Neural crest cell (in vitro differentiated cells): ENCODE measurements around the gene SCYGR1. TPM values are rescaled to one million over a fixed set of nuclear protein-coding genes. Genes with fewer than 3 reads are reported as not detected.

Source experiments
- DNase-seq: peaks from one replicate; pipeline ENCODE4 v3.0.0; 2021; ENCODE audit warnings: low read depth, mixed read lengths, low spot score
- H3K27ac Mint-ChIP-seq: one replicate; pipeline ENCODE4 v1.8.0; 2021; ENCODE audit warnings: mild to moderate bottlenecking, mixed read lengths; ENCODE audit not compliant: unreplicated experiment
- H3K27me3 Mint-ChIP-seq: 2 replicates; pipeline ENCODE4 v1.8.0; 2021; ENCODE audit warnings: low read depth, mild to moderate bottlenecking, mixed read lengths
- H3K36me3 Mint-ChIP-seq: 2 replicates; pipeline ENCODE4 v1.8.0; 2021; ENCODE audit warnings: low read depth, mild to moderate bottlenecking, mixed read lengths
- H3K4me1 Mint-ChIP-seq: 2 replicates; pipeline ENCODE4 v1.8.0; 2021; ENCODE audit warnings: mixed read lengths
- H3K4me3 Mint-ChIP-seq: one replicate; pipeline ENCODE4 v1.8.0; 2021; ENCODE audit warnings: mild to moderate bottlenecking, mixed read lengths
- H3K9me3 Mint-ChIP-seq: 2 replicates; pipeline ENCODE4 v1.8.0; 2021; ENCODE audit warnings: mixed read lengths
- CTCF ChIP-seq: fragments of 200-600 bp; sonication (generic); conservative IDR thresholded peaks from 2 replicates; pipeline ENCODE4 v1.5.0; 2021; ENCODE audit warnings: antibody characterized with exemption, mild to moderate bottlenecking
- total RNA-seq: library from RNA; stranded (reverse); gene quantifications from 2 replicates; pipeline ENCODE4 v1.2.1, GENCODE V29; 2021

The SCYGR1 gene
- total RNA-seq, 1 donor from 2014 or later = not detected

DNA sequence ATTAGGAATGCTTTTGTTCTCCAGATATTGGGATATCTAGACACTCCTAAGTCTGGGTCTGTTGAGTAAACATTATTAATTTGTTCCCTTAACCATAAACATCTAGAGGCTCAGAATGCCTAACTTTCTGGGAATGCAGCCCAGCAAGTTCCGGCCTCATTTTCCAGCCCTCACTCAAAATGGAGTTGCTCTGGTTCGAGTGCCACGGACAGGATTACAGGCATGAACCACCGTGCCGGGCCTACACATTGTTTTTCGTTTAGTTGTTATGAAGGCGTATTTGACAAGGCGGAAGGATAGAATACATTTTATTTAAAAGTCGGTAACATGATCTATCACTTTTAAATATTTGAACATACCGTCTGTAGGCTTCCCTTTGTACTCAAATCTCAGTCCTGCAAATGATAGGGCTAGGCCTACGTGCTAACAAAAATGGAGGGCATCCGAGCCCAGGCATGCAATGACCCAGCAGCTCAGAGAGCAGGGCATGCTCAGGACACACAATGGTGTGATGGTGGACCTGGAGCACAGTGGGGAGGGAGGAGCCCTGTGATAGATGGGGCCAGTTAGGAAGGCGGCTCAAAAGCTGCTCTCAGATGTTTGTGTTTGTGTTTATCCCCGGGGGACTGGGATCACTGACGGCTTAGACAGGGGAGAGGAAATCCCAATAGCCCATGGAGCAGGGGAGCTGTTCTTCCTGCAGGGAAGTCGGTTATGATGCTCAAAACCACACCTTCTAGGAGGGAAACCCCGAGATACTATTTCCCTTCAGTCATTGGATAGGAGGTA lies 2.9 kb upstream of the SCYGR1 start:
- H3K4me3 Mint-ChIP-seq = no peak overlapping the region
- no peak for TF ChIP-seq CTCF
- H3K9me3 Mint-ChIP-seq = no peaks in the 10 kb centered on the region
- H3K36me3 Mint-ChIP-seq = no peaks in the 10 kb centered on the region
- DNase-seq = no peak
- peaks cover 7% of the 10 kb centered on the region for H3K4me1 Mint-ChIP-seq
- no peaks in the 10 kb centered on the region for H3K27me3 Mint-ChIP-seq
- no peak overlapping the region for H3K27ac Mint-ChIP-seq

GRCh38 chr2:227389661-227390060 lies 1.9 kb upstream of the SCYGR1 start:
- Mint-ChIP-seq H3K4me3 (no peak overlapping the region), H3K27ac (no peak overlapping the region), H3K27me3 (no peaks in the 10 kb centered on the region), H3K36me3 (no peaks in the 10 kb centered on the region), H3K9me3 (no peaks in the 10 kb centered on the region), H3K4me1 (peaks cover 7% of the 10 kb centered on the region)
- no peak for TF ChIP-seq CTCF
- DNase-seq = no peak

GRCh38 chr2:227389231-227389630 lies 1.5 kb upstream of the SCYGR1 start:
- no peak overlapping the region for H3K27ac Mint-ChIP-seq

DNA sequence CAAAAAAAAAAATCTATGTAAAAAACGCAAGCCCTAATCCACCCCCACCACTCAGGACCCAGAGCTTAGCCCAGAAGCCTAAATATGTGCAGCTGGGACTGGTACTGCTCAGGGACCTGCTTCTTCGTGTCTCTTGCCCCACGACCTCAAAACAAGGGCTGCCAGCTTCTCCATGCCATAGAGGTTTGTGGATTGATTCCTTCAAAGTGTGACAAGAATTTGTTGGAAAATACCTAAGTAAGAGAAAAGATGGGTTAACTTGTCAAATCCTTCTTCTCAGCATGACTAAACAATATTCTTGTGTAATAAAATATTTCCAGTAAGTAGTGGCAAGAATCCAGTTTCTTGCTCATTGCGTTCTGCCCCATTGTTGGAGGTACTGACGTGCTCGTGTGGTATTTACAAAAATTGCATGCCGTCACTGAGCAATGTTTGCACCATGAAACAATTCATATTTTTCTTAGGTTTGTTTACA lies 825 bp upstream of the SCYGR1 start:
- H3K9me3 Mint-ChIP-seq = no peaks in the 10 kb centered on the region
- peaks cover 6% of the 10 kb centered on the region for H3K4me1 Mint-ChIP-seq

More at GRCh38 chr2:227389231-227389630, 1.5 kb upstream of the SCYGR1 start:
- no peaks in the 10 kb centered on the region for H3K9me3 Mint-ChIP-seq
- H3K4me3 Mint-ChIP-seq = no peak overlapping the region
- no peak for TF ChIP-seq CTCF
- H3K27me3 Mint-ChIP-seq = no peaks in the 10 kb centered on the region
- H3K4me1 Mint-ChIP-seq = peaks cover 7% of the 10 kb centered on the region
- H3K36me3 Mint-ChIP-seq = no peaks in the 10 kb centered on the region
- DNase-seq = no peak

DNA sequence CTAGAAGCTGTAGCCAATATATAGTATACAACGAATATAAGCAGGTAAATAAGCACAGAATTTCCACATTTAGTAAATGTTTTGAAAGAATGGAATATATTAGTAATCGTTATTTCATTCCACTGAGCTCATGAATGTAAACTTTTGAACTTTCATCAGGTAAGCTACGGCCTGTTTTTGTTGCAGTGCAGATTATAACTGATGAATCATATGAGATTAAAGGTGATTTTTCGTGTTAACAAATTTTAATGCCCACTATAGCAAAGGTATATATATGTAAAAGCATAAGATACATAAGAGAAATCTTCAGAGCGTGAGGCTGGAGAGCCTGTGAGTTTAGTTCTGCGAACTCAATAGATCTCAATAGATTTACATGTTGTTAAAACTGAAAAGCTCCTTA lies 1.1 kb downstream of the SCYGR1 start:
- Mint-ChIP-seq H3K9me3 (no peaks in the 10 kb centered on the region), H3K27ac (no peak overlapping the region), H3K27me3 (no peaks in the 10 kb centered on the region), H3K4me1 (no peaks in the 10 kb centered on the region), H3K4me3 (no peak overlapping the region), H3K36me3 (no peaks in the 10 kb centered on the region)
- no peak for DNase-seq
- TF ChIP-seq CTCF = no peak

More for the DNA sequence above, 825 bp upstream of the SCYGR1 start:
- H3K4me3 Mint-ChIP-seq = no peak overlapping the region
- no peaks in the 10 kb centered on the region for H3K36me3 Mint-ChIP-seq
- no peak for DNase-seq
- H3K27ac Mint-ChIP-seq = no peak overlapping the region
- no peak for TF ChIP-seq CTCF
- no peaks in the 10 kb centered on the region for H3K27me3 Mint-ChIP-seq
